Superior temporal gyrus (tissue), 1 donor: Measurements from ENCODE around the gene RYK.
A peak's percentile ranks its signal among the peaks of the same experiment; 100 is the strongest.
"Not testable (repeated sequence)": the region's sequence is repeated elsewhere in the genome, so short reads cannot be mapped to it uniquely, and the experiment has no call there.

ENCODE experiments used
- DNase-seq: peaks from one replicate; pipeline ENCODE4 v3.0.0-alpha.2; 2016; ENCODE audit errors: extremely low spot score

Gene RYK

GRCh38 chr3:134216851-134217250 is 33.8 kb downstream of the RYK start:
- DNase-seq = no peak

- DNase-seq = peak; percentile 48
Observed at GRCh38 chr3:134216191-134216764, 34.4 kb downstream of the RYK start.

GRCh38 chr3:134214239-134214638 is 36.4 kb downstream of the RYK start:
- no peak for DNase-seq

- peak; percentile 94 for DNase-seq
Observed at GRCh38 chr3:134212967-134213665, 37.5 kb downstream of the RYK start.

DNA sequence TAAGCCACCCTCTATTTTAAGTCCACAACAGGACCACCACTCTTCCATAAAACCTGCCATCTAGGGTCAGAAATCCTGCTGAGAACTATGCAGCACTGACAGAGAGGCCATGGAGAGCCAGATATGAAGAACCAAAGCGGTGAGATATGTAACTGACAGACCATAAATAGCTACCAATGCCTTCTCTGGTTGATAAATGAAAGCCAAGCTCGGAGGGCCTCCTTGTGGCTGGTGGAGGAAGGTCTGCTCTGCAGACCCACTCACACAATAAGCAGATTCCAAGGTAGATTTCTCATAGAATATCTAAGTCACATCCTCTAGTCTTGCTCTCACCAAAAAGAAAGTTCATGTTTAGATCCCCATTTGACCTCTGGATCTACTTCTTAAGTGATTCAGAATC is 38.9 kb downstream of the RYK start:
- DNase-seq = peak; percentile 58

DNA sequence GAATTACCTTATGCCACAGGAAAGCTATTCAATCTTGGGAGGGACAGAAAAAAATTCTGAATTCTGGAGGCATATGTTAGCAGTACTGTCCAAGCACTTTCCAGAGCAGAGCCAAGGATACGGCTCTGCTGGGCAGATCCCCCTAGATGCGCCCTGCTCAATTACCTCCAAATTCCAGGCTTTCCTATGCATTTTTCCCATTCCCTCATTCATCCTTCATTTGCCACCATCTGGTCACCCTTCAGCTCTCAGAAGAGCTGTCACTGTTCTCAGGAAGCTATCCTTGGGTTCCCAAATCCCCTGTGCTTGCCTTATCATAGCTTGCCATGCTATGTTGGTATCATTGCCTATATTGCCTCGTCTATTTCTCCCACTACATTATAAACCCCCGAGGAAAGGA is 45.2 kb downstream of the RYK start:
- DNase-seq = no peak

DNA sequence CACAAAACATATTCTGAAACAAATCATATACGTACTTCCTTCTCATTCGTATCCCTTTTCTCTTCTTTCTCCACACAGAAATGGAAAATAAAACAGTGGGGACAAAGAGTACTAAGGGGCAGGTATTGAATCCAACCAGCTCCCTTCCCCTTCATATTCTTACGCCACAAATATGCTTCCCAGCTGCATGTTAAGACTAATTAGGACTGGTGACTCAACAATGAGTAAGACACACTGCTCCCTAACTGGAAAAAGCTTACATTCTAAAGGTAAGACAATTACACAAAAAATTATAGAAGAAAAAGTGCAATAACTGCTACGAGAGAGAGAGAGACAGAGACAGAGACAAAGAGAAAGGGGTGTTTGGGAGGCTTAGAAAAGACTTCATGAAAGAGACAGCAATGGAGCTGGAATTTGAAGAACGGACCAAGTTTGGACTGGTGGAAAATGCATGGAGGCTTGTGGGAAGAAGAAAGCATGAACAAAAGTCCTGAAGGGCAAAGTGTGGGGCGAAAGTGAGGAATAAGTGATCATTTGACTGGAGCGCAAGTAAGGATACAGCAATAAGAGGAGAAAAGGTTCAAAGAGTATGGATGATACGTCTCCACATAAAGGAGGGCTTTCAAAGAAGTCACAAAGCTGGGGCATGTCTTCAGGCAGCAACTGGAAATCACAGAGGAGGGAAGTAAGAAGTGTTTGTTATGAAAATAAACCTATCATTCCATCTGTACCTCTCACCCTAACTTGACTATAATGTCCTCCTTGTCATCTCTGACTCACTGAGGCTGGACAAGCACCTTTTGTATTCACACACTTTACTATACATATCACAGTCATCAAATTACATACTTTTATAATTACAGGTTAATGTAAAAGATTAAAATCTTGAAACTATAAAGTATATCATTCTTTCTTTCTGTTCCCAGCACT is 49.2 kb downstream of the RYK start:
- no peak for DNase-seq

DNA sequence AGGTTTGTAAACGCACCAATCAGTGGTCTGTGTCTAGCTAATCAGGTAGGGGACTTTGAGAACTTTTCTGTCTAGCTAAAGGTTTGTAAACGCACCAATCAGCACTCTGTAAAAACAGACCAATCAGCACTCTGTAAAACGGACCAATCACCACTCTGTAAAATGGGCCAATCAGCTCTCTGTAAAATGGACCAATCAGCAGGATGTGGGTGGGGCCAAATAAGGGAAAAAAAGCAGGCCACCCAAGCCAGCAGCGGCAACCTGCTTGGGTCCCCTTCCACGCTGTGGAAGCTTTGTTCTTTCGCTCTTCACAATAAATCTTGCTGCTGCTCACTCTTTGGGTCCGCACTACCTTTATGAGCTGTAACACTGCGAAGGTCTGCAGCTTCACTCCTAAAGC is 50.8 kb downstream of the RYK start:
- not testable (repeated sequence) for DNase-seq

- no peak for DNase-seq
Observed at GRCh38 chr3:134199240-134199639, 51.4 kb downstream of the RYK start.

DNA sequence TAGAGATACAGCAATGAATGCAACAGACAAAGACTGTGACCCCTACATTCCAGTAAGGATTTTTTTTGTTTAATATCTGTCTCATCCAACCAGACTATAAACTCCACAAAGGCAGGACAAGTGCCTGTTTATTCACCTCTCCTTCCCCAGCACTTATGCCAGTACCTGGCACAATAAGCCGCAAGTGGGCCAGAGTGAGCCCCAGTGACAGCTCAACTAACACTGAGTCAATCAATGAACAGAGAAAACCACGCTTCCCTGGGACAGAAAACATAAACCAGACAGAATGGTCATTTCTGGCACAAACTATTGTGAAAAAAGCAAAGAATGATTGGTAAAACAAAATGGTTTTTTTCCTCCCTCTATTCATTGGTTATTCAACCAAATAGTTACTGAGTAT is 52.2 kb downstream of the RYK start:
- DNase-seq = no peak

DNA sequence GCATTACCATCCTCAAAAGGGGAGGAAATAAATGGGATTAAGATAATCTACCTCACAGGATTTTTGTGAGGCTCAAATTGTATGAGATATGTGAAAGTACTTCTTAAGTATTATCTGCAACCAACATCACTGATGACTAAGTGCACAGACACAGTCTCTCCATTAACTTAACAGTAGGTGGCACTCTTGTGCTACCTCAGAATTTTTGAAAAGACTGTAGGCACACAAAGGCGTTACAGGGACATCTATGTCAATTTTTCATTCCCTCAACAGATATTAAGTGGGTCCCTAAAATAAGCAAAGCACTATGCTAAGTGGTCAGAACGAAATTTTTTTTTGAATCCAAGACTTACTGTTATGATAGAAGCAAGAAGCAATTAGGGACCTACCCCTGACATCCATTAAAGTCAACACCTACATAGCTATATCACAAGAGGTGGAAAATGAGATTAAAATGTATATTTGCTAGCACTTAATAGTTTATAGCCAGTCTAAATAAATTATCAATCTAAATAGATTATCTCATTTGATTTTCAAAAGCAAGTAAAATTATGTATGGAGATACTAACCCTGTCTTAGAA is 52.9 kb downstream of the RYK start:
- DNase-seq = peak; percentile 85

DNA sequence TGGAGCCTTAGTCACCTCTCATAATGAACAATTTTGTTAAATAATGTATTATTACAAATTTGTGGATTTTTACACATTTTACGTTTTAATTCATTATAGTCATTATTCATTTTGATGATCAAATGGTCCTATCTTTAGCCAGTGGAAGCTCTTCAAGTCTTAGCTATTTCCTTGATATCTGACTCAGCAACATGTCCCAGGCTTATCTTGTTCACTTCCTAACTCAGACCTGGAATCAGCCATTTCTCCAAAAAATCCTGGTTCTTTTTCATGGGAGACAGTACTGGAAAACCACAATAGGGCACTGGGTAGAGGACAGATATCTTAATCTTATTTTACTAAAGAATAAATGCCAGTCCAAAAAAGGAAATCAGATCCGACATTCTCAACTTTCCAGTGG is 56.4 kb downstream of the RYK start:
- DNase-seq = no peak

- no peak for DNase-seq
Observed at GRCh38 chr3:134190250-134190649, 60.4 kb downstream of the RYK start.

GRCh38 chr3:134189849-134190248 is 60.8 kb downstream of the RYK start:
- DNase-seq = no peak

DNA sequence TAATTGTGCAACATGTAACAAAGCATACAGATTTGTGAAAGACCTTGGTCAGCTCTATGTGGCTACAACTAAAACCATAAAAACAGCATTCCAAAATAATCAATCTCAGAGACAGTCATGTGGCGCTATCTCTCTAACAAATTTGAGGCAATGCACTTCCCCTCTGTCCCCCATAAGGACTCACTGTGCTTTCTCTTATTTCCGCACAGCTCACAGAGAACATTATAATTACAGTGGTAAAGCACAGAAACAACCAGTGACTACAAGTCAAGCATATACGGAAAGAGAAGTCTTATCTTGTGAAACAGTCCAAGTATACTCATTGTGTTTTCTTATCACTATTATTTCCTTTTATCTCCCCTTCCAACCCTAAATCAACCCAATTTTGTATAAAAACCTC is 64.3 kb downstream of the RYK start:
- DNase-seq = no peak

DNA sequence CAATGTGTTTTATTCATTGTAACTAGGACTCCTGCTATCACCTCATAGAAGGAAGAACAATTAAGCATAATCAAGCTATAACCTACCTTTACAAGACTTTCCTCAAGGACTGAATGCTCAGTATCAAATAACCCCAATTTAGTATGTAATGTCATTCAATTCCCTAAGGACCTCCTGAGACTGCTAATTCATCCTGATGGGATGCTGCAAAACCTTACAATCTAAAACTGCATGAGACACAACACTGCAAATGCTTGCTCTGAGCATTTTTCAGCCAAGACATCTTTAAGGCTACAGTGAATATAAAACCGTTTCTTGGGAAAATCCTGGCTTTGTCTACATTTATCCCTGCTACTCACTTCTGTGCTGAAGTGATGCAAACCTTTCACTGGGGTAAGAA is 69.9 kb downstream of the RYK start:
- DNase-seq = no peak

GRCh38 chr3:134179508-134179907 is 71.2 kb downstream of the RYK start:
- no peak for DNase-seq

DNA sequence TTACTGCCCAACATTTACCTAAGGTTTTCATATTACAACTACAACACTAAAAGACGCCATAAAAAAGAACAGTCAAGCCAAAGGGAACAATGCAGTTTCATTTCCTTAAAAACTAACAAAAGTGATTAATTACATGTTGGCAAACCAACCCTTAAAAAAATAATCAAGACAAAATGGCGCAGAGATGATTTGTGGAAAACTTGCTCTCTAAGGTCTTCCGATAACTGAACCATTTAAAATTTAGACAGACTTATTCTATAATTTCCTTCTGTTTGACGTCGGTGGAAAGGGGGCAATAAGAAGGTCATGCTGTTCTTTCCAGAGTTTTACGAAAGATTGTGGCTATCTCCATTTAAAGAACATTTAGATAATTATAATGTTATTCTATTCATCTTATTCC is 87.6 kb downstream of the RYK start:
- no peak for DNase-seq

DNA sequence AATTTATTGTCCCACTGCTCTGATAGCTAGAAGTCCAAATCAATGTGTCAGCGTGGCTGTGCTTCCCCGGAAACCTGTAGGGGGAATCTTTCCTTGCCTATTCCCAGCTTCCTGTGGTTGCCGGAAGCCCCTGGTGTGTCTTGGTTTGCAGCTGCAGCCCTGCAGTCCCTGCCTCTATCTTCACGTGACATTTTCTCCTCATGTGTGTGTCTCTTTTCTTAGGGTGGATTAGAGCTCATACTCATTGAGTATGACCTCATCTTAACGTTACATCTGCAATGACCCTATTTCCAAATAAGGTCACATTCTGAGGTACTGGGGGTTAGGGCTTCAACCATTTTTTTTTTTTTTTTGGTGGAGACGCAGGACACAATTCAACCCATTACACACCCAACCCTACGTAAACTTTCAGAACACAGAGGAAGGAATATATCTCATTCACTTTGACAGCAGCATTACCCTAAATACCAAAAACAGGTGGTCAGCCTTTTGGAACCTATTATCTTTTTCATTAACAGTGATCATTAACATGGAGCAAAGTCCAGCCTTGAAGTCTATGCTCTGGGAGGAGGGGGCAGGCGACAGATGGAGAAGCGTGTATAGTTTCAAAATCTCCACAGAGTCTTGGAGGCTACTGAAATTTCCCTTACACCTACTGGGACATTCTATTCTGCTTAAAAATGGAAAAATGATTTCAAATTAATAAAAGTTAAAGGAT is 88.6 kb downstream of the RYK start:
- DNase-seq = no peak

DNA sequence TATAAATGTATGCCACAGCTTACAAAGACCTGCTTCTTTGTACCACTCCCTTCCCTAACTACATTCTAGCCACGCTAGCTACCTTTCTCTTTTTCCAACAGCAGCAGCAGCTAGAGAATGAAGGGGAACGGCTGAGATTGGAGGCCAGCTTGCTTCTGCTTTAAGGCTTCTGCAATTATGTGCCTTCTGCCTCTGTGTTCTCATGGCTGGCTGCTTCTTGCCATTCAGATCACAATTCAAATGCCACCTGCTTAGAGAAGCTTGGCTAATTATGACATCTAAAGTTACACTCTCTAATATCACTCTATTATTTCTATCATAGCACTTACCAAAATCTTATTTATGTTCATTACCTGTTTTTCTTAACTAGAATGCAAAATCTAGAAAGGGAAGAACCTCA is 95.2 kb downstream of the RYK start:
- DNase-seq = no peak

GRCh38 chr3:134153761-134154160 is 96.9 kb downstream of the RYK start:
- DNase-seq = no peak

GRCh38 chr3:134150476-134150875 is 100.2 kb downstream of the RYK start:
- DNase-seq = no peak
